Inflammatory macrophage treated with lipopolysaccharide for 1 hour (primary cell): ENCODE measurements around the gene SCAMP1.
"Not testable (repeated sequence)": the region's sequence is repeated elsewhere in the genome, so short reads cannot be mapped to it uniquely, and the experiment has no call there.

Source experiments
- DNase-seq, 2 donors: peaks; one replicate each; pipeline ENCODE4 v3.0.0-alpha.2; 2020 to 2022

Gene SCAMP1

DNA sequence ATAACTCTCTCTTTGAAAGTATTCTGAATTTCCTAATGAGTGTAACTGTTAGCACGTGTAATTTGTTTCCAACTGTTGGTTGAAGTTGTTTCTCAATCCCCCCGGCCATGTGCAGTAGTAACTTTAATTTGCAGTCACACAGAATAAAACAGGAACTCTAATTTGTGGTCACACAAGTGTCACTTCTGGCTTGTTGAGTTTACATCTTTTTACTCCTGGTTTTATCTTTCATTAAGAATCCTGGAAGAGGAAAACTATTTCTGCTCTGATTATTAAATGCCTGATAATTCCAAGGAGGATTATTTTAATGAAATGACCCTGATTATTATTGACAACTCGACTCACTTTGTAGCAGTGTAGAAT is 1.2 kb downstream of the SCAMP1 start:
- peak; percentile 54 to 69 for DNase-seq

DNA sequence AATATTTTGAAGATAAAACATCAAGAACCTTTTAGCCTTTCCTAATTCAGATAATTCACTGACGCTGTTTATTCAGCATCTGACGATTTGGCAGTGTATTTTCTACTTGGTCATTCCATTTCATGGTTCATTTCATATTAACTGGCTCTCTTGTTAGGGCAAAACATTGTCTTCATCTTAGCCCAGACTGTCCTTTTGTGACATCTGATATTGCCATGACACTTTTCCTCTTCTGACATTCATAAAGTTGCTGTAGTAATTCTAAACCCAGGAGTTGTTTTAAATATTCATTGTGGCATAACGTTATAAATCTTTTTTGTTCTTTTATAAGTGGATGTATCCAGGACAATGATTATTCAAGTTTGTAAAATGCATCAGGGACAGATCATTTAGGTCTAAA is 1.8 kb downstream of the SCAMP1 start:
- DNase-seq = no peak

DNA sequence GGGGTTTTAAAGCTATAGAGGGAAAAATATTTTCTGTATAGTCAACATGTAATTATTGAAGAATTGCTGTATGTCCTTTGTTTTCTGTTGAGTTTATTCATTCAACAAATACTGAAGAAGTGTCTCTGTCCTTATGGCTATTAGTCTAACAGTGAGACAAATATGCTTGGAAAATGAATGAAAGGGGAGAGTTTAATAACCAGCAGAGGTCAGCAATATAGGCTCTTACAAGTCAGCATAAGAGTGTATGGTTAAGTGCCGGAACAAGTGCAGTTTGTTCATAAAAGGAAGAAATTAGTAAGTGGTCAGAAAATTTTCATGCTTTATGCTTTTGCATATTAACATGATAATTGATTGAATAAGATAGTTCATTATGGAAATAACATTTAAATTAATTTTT is 3.6 kb downstream of the SCAMP1 start:
- DNase-seq = no peak

DNA sequence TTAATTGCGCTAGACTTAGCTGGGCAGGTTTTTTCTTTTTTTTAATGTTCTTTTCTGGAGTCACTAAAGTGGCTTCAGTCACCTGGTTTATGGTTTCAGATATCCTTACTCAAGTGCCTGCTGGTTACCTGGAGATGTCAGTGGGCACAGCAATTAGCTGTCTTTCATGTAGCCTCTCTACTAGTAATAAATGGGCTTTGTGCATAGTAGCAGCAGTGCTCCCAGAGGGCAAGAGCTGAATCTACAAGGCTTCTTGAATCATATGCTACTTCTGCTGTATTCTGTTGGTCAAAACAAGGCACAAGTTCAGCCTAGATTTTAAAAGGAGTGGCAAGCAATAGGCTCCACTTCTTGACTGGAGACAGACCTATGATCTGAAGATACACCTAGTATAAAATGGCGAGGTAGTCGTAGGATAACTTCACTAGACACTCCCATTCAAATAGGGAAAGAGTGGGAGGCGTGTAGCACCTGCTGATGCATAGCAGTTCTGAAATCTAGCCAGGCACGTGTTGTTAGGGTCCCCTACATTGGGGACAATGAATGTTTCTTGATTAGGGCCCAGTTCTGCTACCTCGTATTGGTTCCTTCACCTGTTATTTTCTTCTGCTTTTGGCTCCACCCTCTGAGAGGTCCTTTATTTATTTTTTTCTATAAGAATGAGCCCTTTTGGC is 7.0 kb downstream of the SCAMP1 start:
- no peak for DNase-seq

DNA sequence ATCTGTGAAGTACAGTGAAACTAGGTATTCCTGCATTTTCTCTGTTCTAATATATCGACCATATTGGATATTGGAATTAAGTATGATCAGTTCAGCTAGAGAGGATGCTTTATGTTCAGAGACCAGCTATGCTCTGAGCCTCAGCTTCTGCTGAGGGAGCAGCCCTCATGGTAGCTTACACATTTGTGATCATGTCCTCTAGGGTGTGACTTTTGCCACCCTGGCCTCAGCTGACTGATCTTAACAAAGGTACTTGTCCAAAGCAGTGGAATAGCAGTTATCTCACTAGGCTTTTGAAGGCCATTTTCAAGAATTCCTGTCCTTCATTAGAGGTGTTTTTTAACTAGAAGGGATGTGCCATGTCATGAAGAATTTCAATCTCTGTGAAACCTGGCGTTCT is 9.3 kb downstream of the SCAMP1 start:
- DNase-seq = no peak

DNA sequence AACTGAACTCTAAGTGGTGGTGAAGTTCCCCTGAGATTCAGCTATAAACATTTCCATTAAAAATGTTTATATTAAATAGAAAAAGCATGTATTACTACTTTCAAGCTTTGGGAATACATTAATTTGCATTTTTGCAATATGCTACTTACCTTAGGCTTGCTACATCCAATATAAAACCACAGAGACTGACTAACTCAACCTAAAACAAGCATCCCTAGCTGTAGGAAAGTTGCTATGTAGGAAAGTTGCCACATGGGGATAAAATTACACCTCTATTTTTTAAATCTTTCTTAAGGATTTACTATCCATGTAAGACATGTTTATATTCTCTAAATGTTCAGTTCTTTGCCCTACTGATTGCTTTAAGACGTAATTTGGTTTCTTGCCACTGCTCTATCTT is 12.8 kb downstream of the SCAMP1 start:
- DNase-seq = no peak

DNA sequence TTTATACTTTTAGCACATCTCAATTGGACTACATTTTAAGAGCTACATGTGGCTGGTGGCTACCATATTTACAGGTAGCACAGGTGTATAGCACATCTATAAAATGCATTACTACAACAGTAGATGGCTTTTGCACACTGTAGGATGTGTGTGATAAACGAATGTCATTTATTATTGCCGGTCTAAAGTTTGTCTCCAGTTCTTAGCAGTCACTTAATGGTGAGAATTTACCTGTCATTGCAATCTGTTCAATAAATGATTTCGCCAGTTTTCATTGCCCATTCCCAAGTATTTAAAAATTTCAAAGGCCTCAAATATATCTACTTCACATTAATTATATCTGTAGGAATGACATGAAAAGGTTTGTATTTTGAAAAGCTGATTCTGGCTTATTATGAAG is 15.9 kb downstream of the SCAMP1 start:
- no peak for DNase-seq

DNA sequence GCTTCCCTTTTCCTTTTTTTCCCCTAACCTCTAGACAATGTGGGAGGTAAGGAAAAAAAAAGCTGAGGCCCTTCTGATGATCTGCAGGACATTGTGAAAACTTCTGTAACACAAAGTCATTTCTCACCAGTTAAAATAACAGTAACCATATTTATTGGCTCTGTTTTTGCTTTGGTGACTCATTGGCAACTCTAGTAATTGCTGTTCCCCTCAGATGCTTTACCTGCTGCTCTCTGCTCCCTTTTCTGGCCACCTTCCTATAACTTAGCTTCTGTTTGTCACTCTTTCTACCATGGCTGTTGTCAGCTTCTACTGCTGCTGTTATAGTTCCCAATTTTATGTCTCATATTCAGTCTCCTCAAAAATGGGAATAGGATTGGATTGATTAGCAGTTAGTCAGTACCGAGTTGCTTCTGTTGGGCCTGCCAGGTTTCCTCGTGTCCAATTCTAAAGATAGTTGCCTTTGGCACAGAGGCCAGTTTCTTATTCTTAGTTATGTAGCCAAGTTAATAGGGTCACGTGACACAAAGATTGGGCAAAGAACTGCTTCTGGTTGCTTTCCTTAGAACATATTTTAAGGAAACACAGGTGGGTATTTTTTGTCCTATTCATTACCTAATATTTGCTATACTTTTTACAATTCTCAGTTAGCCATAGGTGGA is 16.8 kb downstream of the SCAMP1 start:
- DNase-seq = no peak

DNA sequence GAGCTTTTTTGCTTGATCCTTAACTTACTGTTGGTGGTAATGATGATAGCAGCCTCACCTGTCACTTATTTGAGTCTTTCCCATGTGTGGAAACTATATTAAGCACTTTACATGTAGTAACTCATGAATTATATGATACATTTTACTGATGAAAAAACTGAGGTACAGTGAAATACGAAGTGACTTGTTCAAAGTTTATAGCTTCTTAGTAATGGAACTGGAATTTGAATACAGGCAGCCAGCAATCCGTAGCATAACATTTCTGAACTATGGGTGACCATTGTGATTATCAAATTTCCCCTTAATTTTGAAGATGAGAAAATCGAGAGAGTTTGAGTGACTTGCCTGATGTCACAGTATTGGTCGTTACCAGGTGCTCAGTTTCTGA is 17.3 kb downstream of the SCAMP1 start:
- no peak for DNase-seq

DNA sequence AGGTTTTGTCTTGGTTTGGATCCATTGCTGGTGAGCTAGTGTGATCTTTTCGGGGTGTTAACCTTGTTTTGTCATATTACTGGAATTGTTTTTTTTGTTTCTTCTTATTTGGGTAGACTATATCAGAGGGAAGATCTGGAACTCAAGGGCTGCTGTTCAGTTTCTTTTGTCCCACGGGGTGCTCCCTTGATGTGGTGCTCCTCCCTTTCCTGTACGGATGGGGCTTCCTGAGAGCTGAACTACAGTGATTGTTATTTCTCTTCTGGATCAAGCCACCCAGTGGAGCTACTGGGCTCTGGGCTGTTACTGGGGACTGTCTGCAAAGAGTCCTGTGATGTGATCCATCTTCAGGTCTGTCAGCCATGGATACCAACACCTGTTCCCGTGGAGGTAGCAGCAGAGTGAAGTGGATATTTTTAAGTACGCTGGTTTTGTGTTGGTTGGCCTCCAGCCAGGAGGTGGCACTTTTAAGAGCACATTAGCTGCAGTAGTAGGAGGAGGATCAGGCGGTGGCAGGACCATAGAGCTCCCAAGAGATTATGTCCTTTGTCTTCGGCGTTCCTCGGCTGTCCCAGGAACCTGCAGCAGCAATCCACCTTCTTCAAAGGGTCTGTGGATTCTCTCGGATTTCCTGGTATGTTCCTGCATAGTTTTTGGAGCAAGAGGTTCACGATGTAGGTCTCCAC is 27.2 kb downstream of the SCAMP1 start:
- no peak for DNase-seq

DNA sequence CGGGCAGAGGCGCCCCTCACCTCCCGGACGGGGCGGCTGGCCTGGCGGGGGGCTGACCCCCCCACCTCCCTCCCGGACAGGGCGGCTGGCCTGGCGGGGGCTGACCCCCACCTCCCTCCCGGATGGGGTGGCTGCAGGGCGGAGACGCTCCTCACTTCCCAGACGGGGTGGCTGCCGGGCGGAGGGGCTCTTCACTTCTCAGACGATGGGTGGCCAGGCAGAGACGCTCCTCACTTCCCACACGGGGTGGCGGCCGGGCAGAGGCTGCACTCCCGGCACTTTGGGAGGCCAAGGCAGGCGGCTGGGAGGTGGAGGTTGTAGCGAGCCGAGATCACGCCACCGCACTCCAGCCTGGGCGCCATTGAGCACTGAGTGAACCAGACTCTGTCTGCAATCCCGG is 30.9 kb downstream of the SCAMP1 start:
- DNase-seq = not testable (repeated sequence)

DNA sequence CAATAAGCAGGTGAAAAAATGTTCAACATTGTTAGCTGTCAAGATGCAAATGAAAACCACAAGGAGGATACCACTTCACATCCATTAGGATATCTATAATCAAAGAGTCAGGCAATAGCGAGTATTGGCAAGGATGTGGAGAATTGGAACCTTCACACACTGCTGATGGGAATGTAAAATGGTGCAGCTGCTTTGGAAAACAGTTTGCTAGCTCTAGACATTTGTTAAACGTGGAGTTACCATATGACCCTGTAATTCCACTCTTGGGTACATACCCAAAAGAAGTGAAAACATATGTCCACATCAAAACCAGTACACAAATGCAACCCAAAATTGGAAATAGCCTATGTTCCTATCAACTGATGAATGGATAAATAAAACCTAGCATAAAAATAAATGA is 37.4 kb downstream of the SCAMP1 start:
- no peak for DNase-seq

DNA sequence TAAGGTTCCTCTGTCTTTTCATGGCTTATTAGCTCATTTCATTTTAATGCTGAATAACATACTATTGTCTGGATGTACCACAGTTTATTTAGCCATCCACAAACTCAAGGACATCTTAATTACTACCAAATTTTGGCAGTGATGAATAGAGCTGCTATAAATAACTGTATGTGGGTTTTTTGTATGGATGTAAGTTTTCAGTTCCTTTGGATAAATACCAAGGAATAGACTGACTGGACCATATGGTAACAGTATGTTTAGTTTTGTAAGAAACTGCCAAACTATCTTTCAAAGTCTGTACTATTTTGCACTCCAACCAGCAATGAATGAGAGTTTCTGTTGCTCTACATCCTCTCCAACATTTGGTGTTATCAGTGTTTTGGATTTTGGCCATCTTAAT is 38.7 kb downstream of the SCAMP1 start:
- no peak for DNase-seq

DNA sequence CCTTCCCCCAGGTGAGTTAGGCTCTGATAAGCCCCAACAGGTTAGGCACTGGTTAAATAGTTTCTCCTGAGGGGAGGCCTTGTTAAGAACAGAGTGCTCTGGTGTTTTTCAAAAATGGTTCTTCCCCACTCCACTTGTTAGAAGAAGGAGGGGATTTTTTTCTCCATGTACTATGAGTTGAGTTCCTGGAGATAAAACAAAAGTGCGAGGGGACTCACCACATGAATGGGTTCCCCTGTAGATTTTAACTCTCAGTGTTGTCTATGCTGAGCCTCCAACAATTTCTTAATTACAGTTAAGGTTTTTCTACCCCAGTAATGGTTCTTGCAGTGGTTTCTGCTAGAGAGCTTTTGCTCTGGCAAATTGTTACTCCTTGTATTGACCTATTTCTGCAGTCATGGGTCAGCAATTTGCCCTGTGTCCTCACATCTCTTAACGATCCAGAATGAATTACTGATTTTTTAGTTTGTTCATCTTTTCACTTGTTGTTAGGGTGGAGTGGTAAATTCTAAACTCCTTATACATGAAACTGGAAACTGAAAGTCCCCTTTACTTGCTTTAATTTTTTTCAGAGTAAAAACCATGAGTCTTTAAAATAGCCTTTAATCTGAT is 44.4 kb downstream of the SCAMP1 start:
- no peak for DNase-seq

DNA sequence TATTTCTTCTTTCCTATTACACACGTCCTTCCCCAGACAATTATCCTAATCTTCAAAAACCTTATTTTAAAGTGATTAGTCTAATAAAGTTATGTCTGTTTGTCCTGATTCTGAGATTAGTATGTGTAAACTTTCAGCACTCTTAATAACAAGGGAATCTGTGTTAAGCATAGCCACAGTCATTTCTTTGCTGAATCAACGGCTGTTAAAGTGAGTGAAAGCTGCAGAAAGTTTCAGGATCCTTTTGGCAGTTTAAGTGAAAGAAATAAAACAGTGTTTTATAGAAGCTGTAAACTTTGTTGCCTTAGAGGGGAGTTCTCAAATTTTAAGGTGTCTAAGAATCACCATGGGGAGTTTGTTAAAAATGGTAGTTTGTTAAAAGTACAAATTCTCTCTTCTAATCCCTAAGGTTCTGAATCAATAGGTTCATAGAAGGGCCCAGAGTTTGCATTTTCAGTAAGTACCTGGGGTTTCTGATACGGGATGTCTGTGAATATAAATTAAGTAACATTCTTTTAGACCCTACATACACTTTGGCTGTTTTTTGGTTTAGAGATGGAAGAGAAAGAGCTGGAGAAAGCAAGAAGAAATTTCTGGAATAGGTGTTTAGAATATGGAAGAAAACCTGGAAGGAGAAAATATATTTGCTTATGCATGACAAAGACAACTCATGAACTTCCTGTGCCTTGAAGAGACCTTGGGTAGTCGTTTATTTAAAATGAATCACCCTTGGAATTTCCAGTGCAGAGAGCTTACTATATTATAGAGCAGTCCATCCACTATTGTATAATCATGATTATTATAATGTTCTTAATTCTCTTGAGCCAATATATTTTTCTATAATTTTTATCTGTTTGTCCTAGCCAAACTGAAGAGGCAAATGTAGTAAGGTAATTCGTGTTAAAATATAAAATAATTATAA is 45.7 kb downstream of the SCAMP1 start:
- DNase-seq = peak; percentile 16 to 35

DNA sequence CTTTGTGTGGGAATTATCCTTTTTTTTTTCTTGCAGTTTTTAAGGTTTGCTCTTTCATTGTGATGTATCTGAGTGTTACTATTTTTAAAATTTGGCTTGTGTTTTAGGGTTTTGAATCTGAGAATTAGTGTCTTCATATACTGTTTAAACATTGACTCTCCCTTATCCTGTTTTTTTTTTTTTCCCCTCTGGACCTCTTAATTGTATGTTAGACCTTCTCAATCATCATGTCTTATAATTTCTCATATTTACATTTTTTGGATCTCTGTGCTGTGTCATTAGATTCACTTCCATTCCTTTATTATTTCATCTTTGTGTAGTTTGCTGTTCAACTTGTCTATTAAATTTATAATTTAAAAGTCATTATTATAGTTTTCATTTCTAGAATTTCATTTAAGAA is 47.0 kb downstream of the SCAMP1 start:
- DNase-seq = no peak

DNA sequence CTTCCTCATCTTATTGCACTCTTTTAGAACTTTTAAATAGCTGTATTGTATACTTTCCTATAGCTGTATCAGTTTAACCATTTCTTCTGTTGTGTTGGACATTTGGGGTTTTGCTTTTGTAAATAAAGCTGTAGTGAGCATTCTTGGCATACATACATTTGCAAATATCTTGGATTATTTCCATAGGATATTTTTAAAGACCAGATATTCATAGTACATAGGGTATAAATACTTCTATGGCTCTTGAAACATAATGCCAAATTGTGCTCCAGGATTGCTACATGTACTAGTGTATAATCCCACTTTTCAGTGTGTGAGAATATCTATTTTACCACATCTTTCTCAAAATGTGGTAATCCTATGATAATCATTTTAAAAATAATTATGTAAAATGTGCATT is 51.2 kb downstream of the SCAMP1 start:
- DNase-seq = peak in 1 of 2 donors; percentile 4

DNA sequence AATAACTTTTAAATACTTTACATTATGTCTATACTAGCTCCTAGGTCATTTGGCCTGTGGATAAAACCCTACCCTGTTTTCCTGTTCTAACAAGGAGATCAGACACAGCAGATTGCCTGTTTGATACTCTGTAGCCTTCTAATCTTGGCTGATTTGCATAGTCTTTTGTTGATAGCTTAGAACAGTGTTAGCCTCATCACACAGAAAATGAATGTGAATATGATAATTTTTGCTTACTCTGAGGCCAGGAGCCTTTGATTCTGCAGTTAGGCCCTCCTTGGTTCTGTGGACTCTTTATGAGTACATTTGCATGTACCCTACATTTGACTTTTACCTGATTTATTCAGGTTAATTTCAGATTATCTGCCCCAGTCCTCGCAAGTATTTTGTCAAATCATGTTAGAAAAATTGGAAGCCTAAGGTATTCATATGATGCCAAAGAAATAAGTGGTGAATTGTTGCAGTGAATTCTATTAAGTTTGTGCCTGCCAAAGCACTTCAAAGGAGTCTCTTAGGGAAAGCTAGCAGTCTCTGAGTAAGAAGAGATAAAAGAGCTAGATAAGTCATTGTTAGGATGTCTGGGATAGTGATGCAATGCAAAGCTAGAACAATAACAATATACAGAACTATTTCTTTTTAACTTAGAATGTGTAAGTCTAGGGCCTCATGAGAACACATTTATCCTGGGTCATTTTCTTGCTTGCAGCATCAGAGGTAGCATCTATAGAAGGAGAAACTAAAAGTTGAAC is 56.4 kb downstream of the SCAMP1 start:
- no peak for DNase-seq

DNA sequence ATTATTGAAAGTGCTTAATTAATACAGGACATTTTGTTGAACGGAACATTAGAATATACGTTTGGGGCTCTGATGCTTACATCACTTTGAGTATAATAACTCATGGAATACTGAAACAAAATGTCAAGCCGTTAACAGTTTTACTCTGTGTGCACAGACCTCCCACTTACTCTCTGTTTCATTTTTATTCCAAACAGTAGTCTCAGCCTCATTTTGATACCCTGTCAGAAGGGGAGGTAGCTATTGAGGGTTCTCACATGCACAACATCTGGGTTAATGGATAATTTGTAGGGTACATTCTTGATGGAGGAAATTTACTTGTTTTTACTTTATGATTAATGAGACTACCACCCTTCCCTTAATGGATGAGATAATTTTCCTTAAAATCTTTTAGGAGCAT is 59.0 kb downstream of the SCAMP1 start:
- no peak for DNase-seq

DNA sequence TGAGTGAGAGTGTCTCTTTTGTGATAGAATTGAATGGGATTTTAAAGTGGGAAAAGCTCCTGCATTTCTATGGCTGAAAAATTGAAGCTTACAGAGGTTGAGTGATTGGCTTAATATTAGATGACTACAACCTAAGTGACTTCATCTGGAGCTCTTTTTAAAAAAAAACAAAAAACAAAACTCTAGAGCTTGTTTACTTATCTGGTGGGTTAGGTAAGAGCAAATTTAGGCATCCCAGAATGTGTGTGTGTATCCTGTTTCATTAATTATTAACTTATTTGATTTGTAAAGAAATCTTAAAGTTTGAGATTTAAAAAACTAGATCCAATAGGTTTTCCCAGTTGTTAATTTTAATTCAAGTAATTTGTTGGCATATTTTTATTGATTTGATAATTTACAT is 60.1 kb downstream of the SCAMP1 start:
- DNase-seq = no peak

DNA sequence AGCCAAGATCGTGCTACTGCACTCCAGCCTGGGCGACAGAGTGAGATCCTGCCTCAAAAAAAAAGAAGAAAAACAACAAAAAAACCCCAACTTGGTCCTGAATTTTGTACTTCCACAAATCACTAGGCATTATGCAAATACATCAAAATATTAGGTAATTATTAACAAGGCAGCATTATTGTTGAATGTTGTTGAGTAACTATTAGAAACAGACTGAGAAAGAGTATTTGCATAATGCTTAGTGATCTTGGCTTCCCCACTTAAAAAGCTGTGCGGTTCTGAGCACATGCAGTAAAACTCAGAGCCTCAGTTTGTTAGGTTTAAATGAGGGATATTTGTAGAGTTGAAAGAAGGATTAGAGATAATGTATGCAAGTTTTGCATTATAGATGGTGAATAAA is 64.2 kb downstream of the SCAMP1 start:
- peak; percentile 72 to 90 for DNase-seq

DNA sequence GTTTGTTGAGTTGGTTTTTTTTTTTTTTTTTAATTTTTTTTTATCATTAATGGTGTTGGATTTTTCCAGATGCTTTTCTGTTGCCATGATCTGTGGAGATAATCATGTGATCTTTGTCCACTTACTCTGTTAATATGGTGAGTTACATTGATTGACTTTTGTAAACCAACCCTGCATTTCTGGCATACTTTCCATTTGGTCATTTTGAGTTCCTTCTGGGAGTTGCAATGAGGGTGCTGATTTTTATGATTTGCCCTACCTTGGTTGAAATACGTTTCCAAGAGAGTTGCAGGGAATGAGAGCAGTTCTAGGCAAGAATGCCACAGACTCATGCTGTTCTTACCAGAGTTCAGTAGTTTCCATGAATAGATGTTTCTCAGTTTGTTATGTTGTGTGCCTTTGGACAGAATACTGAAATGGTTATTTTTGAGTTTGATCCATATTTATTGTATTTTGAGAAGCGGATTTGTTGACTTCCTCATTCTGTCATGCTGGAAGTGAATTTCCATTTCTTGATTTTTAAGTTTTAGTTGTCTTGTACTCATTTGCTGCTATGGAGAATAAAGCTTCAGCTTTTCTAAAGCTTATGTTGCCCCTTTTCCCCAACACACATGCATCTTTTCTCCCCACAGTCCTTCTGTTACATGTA is 69.0 kb downstream of the SCAMP1 start:
- DNase-seq = no peak
